Measurements from ENCODE around the gene MCM5.

DNA sequence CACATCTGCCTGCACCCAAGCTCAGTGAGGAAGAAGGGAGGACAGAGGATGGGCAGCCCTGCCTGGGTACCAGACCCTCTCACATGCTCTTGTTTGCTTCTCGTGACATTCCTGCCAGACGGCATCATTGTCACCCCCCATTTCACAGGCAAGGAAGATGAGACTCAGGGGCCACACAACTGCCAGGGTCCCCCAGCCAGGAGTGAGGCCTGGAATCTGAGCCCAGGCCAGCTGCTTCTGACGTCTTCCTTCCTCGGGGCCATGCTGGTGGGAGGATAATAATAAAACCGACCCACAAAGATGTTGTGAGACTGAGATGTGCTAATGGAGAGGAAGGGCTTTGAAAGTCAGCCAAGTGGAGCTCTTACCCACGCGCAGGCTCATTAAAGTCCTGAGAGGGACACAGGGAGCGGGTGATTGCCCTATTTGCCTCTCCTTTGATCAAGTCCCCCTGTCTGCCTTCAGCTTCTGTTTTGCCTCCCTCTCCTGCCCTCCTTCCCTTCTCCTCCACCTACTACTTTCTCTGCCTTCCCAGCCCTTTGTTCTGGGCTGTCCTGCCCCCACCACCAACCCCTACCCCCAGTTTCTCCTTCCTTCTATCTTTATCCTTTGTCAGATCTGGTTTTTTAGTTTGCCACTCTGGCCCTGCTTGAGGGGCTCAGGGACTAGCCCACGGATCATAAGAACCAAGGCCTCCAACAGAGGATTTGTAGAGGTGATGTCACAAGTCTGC lies 62.7 kb downstream of the MCM5 start:
- TF ChIP-seq POLR2A (IDR thresholded peaks at IDR 0.05), result no peak
- TF ChIP-seq, protein P1, sequence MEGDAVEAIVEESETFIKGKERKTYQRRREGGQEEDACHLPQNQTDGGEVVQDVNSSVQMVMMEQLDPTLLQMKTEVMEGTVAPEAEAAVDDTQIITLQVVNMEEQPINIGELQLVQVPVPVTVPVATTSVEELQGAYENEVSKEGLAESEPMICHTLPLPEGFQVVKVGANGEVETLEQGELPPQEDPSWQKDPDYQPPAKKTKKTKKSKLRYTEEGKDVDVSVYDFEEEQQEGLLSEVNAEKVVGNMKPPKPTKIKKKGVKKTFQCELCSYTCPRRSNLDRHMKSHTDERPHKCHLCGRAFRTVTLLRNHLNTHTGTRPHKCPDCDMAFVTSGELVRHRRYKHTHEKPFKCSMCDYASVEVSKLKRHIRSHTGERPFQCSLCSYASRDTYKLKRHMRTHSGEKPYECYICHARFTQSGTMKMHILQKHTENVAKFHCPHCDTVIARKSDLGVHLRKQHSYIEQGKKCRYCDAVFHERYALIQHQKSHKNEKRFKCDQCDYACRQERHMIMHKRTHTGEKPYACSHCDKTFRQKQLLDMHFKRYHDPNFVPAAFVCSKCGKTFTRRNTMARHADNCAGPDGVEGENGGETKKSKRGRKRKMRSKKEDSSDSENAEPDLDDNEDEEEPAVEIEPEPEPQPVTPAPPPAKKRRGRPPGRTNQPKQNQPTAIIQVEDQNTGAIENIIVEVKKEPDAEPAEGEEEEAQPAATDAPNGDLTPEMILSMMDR (IDR thresholded peaks at IDR 0.05), result no peak
